Body of pancreas (tissue), 4 donors: Measurements from ENCODE around the gene KLRD1.

ENCODE experiments used
- CTCF ChIP-seq, 7 experiments: fragments of 450-650 bp in 4 of 7; fragments of 200-600 bp in 3 of 7; sonication (generic) in 3 of 7; IDR thresholded peaks; one replicate each; pipeline ENCODE4 v1.5.1; 2016 to 2019; ENCODE audit warnings: antibody characterized with exemption in 7 of 7
- POLR2A ChIP-seq, 3 donors: fragments of 450-650 bp; IDR thresholded peaks; one replicate each; pipeline ENCODE4 v1.6.1; 2016; ENCODE audit warnings: antibody characterized with exemption in 3 of 3, mild to moderate bottlenecking in 2 of 3

- TF ChIP-seq CTCF (IDR thresholded peaks at IDR 0.05) (no peak), POLR2A (IDR thresholded peaks at IDR 0.05) (no peak)
Measured at GRCh38 chr12:10268037-10268436, 39.6 kb upstream of the KLRD1 start.
